AG04450 (cell line): ENCODE data around the gene HOXA13. TPM values are rescaled to one million over a fixed set of nuclear protein-coding genes. Genes with fewer than 3 reads are reported as not detected.

ENCODE experiments used
- CTCF ChIA-PET: fragments of 300-600, 350-600 bp; formaldehyde crosslinking; extraction: SDS; loops from one replicate; lab custom pipeline; 2022; ENCODE audit warnings: antibody characterized with exemption, inconsistent platforms; lab: Charles Lee
- POLR2A ChIA-PET: fragments of 350-600 bp; formaldehyde crosslinking; extraction: SDS; loops from one replicate; lab custom pipeline; 2021; ENCODE audit warnings: antibody characterized with exemption, inconsistent platforms; lab: Yijun Ruan, JAX
- DNase-seq: peaks from one replicate; pipeline ENCODE4 v3.0.0-alpha.2; 2011; ENCODE audit warnings: low read depth, low spot score
- H3K27ac ChIP-seq: one replicate; pipeline ENCODE4 v1.5.1; 2012; ENCODE audit warnings: low read depth, low read length, control low read depth
- H3K27me3 ChIP-seq: one replicate; pipeline ENCODE4 v1.6.0; 2012; ENCODE audit warnings: low read length; ENCODE audit not compliant: control insufficient read depth, insufficient read depth
- H3K4me3 ChIP-seq: 2 replicates; pipeline ENCODE4 v1.5.1; 2011; ENCODE audit warnings: mild to moderate bottlenecking, low read depth, low read length, control low read depth
- H3K9me3 ChIP-seq: 2 replicates; pipeline ENCODE4 v1.5.1; 2012; ENCODE audit warnings: low read length; ENCODE audit not compliant: control insufficient read depth, insufficient read depth
- polyA plus RNA-seq: library from polyadenylated mRNA; depleted of rRNA; stranded (reverse); fragments of >200 nt; gene quantifications from 2 replicates; pipeline ENCODE4 v1.2.3, GENCODE V29; 2011
- TF ChIP-seq, protein P1 (sequence below): IDR thresholded peaks from 2 replicates; pipeline ENCODE4 v1.5.1; 2011; ENCODE audit warnings: low read depth, low read length, control low read depth, inconsistent platforms

HOXA13 gene
- polyA plus RNA-seq, 1 experiment, result not detected

DNA sequence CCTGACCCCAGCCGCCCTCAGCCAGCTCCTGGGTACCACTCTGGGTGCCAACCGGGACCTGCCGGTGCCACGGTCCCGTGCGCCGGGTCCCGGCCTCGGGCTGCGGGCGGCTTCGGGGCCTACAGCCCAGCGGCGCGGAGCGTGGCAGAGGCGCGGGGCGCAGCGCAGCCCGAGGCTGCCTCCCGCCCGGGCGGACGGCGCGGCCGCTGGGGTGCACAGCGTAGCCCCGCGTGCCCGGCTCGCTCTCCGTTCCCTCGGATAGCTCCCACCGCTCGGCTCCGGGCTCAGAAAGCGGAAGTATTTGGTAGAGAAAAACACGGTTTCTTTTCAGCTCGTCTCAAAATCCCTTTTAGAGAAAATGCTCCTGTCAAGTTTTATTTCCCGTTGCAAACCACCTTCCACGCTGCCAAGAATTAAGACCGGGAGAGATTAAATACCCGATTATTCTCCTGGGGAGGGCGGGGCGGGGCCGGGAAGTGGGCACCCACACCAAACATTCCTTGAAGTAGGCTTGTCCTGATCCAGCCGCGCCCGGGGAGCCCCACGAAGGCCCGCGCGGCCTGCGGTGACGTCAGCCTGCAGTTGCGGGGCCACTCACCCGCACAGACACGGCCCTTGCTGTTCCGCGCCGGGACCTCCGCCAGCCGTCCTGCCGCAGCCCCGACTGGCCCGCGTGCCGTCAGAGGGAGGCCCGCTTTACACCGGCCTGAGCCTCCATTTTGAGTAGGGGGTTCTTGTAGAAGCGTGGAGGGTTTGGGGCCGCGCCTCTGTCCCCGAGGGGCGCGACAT, 7.2 kb downstream of the HOXA13 start:
- Histone ChIP-seq H3K4me3 (no peak overlapping the region), H3K9me3 (peaks cover 15% of the 10 kb centered on the region; the same call in 1 of the 2 replicates), H3K27ac (no peak overlapping the region), H3K27me3 (peaks cover 88% of the 10 kb centered on the region)
- ChIA-PET CTCF (interaction anchor here (0.8 to 1.0 kb wide), 2 partner anchors 14 to 907 kb away, joined by 3 read pairs; no protein-coding TSS in a partner anchor), POLR2A (interaction anchor here (0.6 kb wide), 1 partner anchor 907 kb away, joined by 3 read pairs; no protein-coding TSS in a partner anchor)
- TF ChIP-seq, protein P1, sequence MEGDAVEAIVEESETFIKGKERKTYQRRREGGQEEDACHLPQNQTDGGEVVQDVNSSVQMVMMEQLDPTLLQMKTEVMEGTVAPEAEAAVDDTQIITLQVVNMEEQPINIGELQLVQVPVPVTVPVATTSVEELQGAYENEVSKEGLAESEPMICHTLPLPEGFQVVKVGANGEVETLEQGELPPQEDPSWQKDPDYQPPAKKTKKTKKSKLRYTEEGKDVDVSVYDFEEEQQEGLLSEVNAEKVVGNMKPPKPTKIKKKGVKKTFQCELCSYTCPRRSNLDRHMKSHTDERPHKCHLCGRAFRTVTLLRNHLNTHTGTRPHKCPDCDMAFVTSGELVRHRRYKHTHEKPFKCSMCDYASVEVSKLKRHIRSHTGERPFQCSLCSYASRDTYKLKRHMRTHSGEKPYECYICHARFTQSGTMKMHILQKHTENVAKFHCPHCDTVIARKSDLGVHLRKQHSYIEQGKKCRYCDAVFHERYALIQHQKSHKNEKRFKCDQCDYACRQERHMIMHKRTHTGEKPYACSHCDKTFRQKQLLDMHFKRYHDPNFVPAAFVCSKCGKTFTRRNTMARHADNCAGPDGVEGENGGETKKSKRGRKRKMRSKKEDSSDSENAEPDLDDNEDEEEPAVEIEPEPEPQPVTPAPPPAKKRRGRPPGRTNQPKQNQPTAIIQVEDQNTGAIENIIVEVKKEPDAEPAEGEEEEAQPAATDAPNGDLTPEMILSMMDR, result no peak
- no peak for DNase-seq

DNA sequence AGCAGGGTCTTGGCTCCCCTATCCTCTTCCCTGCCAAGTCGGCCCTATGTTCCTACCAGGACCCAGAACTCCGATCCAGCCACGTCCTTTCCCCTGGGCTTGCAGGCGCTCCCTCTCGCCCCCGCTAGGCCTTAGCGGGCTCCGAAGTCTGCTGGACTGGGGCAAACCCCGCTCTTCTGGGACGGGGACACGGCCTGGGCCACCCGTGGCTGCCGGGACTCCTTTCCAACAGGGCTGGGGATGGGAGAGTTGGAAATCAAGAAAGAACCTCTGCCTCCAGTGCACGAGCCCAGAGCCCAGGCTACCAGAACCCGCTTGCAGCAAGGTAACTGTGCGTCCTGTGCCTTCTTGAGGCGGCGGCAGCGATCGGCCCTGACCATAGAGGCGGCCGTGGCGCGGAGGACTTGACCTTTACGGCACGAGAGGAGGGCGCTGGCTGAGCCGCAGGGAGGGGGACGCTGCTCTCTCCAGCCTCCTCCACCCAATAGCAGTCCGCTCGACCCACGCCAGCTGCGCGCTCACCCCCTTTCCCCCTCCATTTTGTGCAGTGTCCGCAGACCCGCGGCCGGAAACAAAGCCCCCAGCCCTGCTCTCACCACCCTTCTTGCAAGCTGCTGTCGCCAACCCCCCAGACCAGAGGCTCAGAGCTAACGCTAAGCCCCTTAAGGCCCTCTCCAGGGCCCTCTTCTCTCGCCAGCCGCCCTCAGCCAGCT, 7.9 kb downstream of the HOXA13 start:
- Histone ChIP-seq H3K27ac (no peak overlapping the region), H3K27me3 (peaks cover 88% of the 10 kb centered on the region), H3K4me3 (no peak overlapping the region), H3K9me3 (peaks cover 15% of the 10 kb centered on the region; the same call in 1 of the 2 replicates)
- DNase-seq, result no peak
- ChIA-PET CTCF (interaction anchor here (1.0 kb wide), 1 partner anchor 907 kb away, joined by 3 read pairs; no protein-coding TSS in a partner anchor), POLR2A (interaction anchor here (0.6 kb wide), 1 partner anchor 908 kb away, joined by 3 read pairs; no protein-coding TSS in a partner anchor)
- TF ChIP-seq, protein P1, result no peak

DNA sequence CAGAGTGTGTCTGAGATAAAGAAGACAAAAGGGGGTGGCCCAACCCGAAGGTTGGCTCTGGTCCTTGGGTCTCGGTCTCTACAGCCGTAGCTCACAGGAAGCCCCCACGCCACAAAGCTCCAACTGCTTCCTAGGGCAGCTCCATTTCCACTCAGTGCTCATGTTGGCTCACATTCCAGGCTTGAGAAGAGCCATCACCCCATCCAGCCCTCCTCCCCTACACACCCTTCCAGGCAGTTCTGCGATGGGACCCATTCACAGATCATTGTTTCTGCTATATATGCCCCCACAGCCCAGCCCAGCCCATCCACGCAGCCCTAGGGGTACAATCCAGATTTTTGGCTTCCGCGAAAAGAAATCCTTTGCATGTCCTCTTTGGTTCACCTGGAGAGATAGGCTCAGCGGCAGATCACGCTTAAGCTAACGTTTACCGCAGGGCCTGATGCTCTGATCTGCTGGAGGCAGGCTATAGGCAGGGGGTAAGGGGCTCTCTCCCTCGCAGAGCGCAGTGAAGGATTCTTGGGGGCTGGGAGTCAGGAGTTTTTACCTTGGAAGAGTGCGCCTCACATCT, 8.6 kb downstream of the HOXA13 start:
- H3K27me3 ChIP-seq, result peaks cover 91% of the 10 kb centered on the region
- no peak for DNase-seq
- CTCF ChIA-PET, result interaction anchor here (2.3 kb wide), 1 partner anchor 12 kb away, joined by 16 read pairs; no protein-coding TSS in a partner anchor
- no peak overlapping the region for H3K4me3 ChIP-seq
- TF ChIP-seq, protein P1, result no peak
- no peak overlapping the region for H3K27ac ChIP-seq
- H3K9me3 ChIP-seq, result peaks cover 15% of the 10 kb centered on the region; the same call in 1 of the 2 replicates
- POLR2A ChIA-PET, result no interaction called here

DNA sequence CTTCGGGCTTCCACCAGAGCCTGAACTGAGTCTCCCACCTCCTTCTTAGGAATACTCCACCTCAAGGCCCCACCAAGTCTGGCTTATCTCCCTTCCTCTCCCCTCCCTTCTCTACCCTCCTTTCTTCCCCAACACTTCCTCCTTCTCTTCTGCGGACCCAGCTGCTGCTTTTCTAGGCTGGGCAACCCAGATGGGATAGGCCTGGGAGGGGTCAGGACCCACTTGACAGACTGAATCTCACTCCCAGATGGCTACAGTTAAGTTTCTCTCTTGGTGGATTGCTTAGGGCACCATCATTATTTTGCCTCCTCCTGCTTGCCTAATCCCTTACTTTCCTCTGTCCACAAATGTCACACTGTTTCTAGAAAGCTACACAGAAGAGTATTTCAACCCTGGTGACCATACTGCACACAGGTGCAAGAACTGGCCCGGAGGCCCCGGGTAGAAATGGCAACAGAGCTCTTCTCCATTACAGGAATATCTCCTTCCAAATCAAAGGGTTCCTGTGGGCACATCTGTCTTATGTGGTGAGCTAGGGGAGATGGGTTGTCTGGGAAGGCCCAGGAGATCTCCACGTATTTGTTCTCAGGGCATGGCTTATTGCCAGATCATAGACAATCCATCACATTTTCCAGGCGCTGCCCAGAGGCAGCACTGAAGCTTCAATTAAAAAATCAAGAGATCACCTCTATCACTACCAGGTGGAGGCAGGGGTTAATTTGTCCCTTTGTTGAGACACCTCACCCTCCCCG, 9.7 kb downstream of the HOXA13 start:
- H3K9me3 ChIP-seq, result peaks cover 22% of the 10 kb centered on the region; the same call in 1 of the 2 replicates
- ChIA-PET POLR2A (no interaction called here), CTCF (interaction anchor here (1.2 to 2.3 kb wide), 2 partner anchors 11 to 1297 kb away, joined by 3 to 16 read pairs; no protein-coding TSS in a partner anchor)
- H3K27ac ChIP-seq, result no peak overlapping the region
- no peak overlapping the region for H3K4me3 ChIP-seq
- TF ChIP-seq, protein P1, result no peak
- no peak for DNase-seq
- peaks cover 97% of the 10 kb centered on the region for H3K27me3 ChIP-seq
